Neuronal stem cell (in vitro differentiated cells): ENCODE measurements around the gene NAA38.
A peak's percentile ranks its signal among the peaks of the same experiment; 100 is the strongest.

Experiments
- DNase-seq: peaks from one replicate; pipeline ENCODE4 v3.0.0-alpha.2; 2013; ENCODE audit warnings: low spot score
- H2AFZ ChIP-seq: one replicate; pipeline ENCODE4 v1.6.1; 2013; ENCODE audit warnings: mild to moderate bottlenecking, low read length, inconsistent platforms
- H2AK5ac ChIP-seq: 2 replicates; pipeline ENCODE4 v1.6.1; 2013; ENCODE audit warnings: low read depth, mild to moderate bottlenecking, inconsistent platforms, low read length, moderate library complexity, mixed read lengths
- H2BK120ac ChIP-seq: 2 replicates; pipeline ENCODE4 v1.6.1; 2013; ENCODE audit warnings: low read depth, mild to moderate bottlenecking, inconsistent platforms, low read length, moderate library complexity, mixed read lengths
- H2BK12ac ChIP-seq: one replicate; pipeline ENCODE4 v1.6.1; 2013; ENCODE audit warnings: low read length, inconsistent platforms
- H2BK15ac ChIP-seq: 2 replicates; pipeline ENCODE4 v1.6.1; 2013; ENCODE audit warnings: mild to moderate bottlenecking, low read length, inconsistent platforms, mixed read lengths
- H2BK5ac ChIP-seq: one replicate; pipeline ENCODE4 v1.6.1; 2013; ENCODE audit warnings: inconsistent platforms, mild to moderate bottlenecking, low read length, moderate library complexity
- H3K14ac ChIP-seq: one replicate; pipeline ENCODE4 v1.6.1; 2013; ENCODE audit warnings: low read length, inconsistent platforms
- H3K18ac ChIP-seq: 2 replicates; pipeline ENCODE4 v1.6.1; 2013; ENCODE audit warnings: low read length, inconsistent platforms
- H3K23ac ChIP-seq: 2 replicates; pipeline ENCODE4 v1.6.1; 2013; ENCODE audit warnings: low read depth, mild to moderate bottlenecking, mixed read lengths, low read length, inconsistent platforms; ENCODE audit not compliant: poor library complexity
- H3K27ac ChIP-seq: replicated peaks from 3 replicates; pipeline ENCODE4 v1.5.1; 2013; ENCODE audit warnings: low read length, inconsistent platforms
- H3K27me3 ChIP-seq, 3 experiments: 2 replicates each; pipeline ENCODE4 v1.6.1; 2013; ENCODE audit warnings: low read length in 3 of 3, mild to moderate bottlenecking in 2 of 3, inconsistent platforms in 1 of 3, low read depth in 1 of 3, mixed read lengths in 1 of 3, moderate library complexity in 1 of 3; ENCODE audit not compliant: control insufficient read depth in 3 of 3, insufficient read depth in 3 of 3
- H3K36me3 ChIP-seq, 2 donors: replicated peaks in 1 of 2; 2 replicates each; pipeline ENCODE4 v1.6.1; 2013; ENCODE audit warnings: low read length in 2 of 2; ENCODE audit not compliant: control insufficient read depth in 2 of 2, insufficient read depth in 2 of 2
- H3K4ac ChIP-seq: 2 replicates; pipeline ENCODE4 v1.6.1; 2013; ENCODE audit warnings: inconsistent platforms, mild to moderate bottlenecking, low read length, moderate library complexity
- H3K4me1 ChIP-seq, 2 donors: 1 replicate in 1 of 2; 2 replicates in 1 of 2; pipeline ENCODE4 v1.6.1; 2013; ENCODE audit warnings: low read length in 2 of 2, low read depth in 1 of 2; ENCODE audit not compliant: control insufficient read depth in 2 of 2, insufficient read depth in 1 of 2
- H3K4me2 ChIP-seq: one replicate; pipeline ENCODE4 v1.6.1; 2013; ENCODE audit warnings: mild to moderate bottlenecking, low read length, inconsistent platforms; ENCODE audit not compliant: insufficient read depth, poor library complexity, severe bottlenecking
- H3K4me3 ChIP-seq, 2 donors: 2 replicates each; pipeline ENCODE4 v1.5.1; 2013; ENCODE audit warnings: low read length in 2 of 2, mild to moderate bottlenecking in 2 of 2, inconsistent platforms in 1 of 2, moderate library complexity in 1 of 2
- H3K79me1 ChIP-seq: one replicate; pipeline ENCODE4 v1.6.1; 2013; ENCODE audit warnings: low read depth, mild to moderate bottlenecking, inconsistent platforms, low read length, moderate library complexity
- H3K9ac ChIP-seq: one replicate; pipeline ENCODE4 v1.6.1; 2013; ENCODE audit warnings: mild to moderate bottlenecking, low read depth, low read length, inconsistent platforms; ENCODE audit not compliant: poor library complexity
- H3K9me3 ChIP-seq, 2 donors: replicated peaks in 1 of 2; 2 replicates each; pipeline versions ENCODE3 to v1.6.1; 2013; ENCODE audit warnings: low read length in 2 of 2, mild to moderate bottlenecking in 2 of 2, inconsistent platforms in 1 of 2, low read depth in 1 of 2, mixed read lengths in 1 of 2, moderate library complexity in 1 of 2; ENCODE audit not compliant: control insufficient read depth in 2 of 2, insufficient read depth in 1 of 2
- H4K8ac ChIP-seq: one replicate; pipeline ENCODE4 v1.6.1; 2013; ENCODE audit warnings: low read depth, mild to moderate bottlenecking, inconsistent platforms, low read length, moderate library complexity
- H4K91ac ChIP-seq: one replicate; pipeline ENCODE4 v1.6.1; 2013; ENCODE audit warnings: low read length, low read depth, mild to moderate bottlenecking, inconsistent platforms; ENCODE audit not compliant: poor library complexity
- WGBS, 2 donors: extraction: QIAGEN DNeasy Blood & Tissue Kit; methylation state at CpG; one replicate each; pipeline ENCODE4 v1.1.7; 2013; ENCODE audit warnings: missing lambda C conversion rate in 2 of 2, mixed read lengths in 1 of 2; ENCODE audit not compliant: insufficient read length in 2 of 2, insufficient replicate concordance in 1 of 2; ENCODE audit errors: extremely low coverage in 2 of 2; 5-methylcytosine and 5-hydroxymethylcytosine counted together

NAA38 gene

DNA sequence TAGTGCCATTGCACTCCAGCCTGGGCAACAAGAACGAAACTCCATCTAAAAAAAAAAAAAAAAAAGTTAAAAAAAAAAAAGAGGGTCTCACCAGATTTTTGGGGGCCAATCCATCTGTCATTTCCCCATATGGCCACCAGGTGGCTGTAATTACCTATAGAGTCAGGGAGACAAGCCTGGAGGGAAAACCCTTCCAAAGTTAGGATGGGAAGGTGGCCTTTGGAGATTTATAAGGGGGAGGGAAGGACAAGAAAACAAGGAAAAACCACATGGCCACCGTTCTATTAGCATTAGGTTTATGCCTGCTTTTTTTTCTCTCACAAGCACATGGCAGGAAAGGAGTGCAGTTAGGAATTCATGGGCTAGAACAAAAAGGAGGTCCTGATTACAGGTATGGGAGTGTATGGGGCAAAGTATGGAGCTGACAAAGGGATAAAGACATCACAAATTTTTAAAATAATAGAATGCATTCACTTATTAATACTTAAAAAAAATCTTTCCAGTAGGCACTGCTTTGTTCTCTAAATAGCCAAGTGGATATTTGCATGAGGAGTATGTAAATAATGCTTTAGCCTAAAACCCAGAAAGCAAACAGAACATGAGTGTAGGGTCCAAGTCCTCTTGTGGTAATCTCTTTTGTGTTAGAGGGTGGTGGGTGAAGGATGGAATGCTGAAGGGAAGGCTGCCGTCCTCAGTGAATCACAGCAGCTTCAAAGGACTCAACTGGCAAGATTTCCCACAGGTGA is 5.5 kb upstream of the NAA38 start:
- Histone ChIP-seq H3K14ac (no peak overlapping the region), H3K27me3 (no peaks in the 10 kb centered on the region), H3K23ac (no peak overlapping the region), H3K27ac (no peak overlapping the region), H3K79me1 (no peaks in the 10 kb centered on the region), H3K4me3 (no peak overlapping the region), H2BK5ac (no peak overlapping the region), H3K9me3 (no peaks in the 10 kb centered on the region), H4K91ac (no peak overlapping the region), H2BK12ac (no peak overlapping the region), H2BK120ac (no peak overlapping the region), H2AK5ac (no peak overlapping the region), H3K4me1 (peaks cover 8 to 11% of the 10 kb centered on the region in 2 donors), H3K4ac (no peak overlapping the region), H3K36me3 (peaks cover 4 to 76% of the 10 kb centered on the region in 2 donors), H4K8ac (no peak overlapping the region), H3K18ac (no peak overlapping the region), H2BK15ac (no peak overlapping the region), H2AFZ (no peak overlapping the region), H3K9ac (no peak overlapping the region), H3K4me2 (no peak overlapping the region)
- DNase-seq, result peak; percentile 71
- no CpG with 5 or more reads among the region's 3 CpGs for WGBS, 2 donors

DNA sequence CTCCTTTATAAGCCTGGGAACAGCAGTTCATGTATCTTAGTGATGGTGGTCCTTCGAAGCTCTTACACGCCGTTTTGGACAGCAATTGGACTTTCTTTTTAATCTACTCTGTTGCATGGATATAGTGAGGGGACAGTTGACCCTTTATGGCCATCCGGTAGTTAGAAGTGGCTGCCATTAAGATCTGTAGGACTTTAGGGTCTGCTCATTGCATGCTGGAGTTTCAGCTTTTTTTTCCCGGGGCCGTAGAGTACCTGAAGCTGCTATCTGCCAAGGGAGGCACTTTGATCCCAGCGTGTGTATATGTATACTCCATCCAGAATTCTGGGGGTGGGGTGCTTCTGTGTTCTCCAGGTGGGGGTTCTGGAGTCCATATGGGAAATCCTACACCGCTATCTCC is 1.7 kb upstream of the NAA38 start:
- Histone ChIP-seq H4K91ac (no peak overlapping the region), H3K4ac (no peak overlapping the region), H3K9me3 (no peaks in the 10 kb centered on the region), H2BK15ac (no peak overlapping the region), H2BK12ac (no peak overlapping the region), H3K4me2 (no peak overlapping the region), H3K4me1 (peaks cover 19 to 36% of the 10 kb centered on the region in 2 donors), H3K14ac (no peak overlapping the region), H2AK5ac (no peak overlapping the region), H3K27me3 (no peaks in the 10 kb centered on the region), H3K79me1 (peaks cover 2% of the 10 kb centered on the region), H2BK5ac (no peak overlapping the region), H4K8ac (no peak overlapping the region), H3K23ac (no peak overlapping the region), H3K18ac (no peak overlapping the region), H2AFZ (no peak overlapping the region), H3K9ac (no peak overlapping the region), H3K4me3 (no peak overlapping the region), H3K36me3 (peaks cover 4 to 65% of the 10 kb centered on the region in 2 donors), H3K27ac (no peak overlapping the region), H2BK120ac (no peak overlapping the region)
- no CpG with 5 or more reads among the region's 8 CpGs for WGBS, 2 donors
- DNase-seq, result no peak

DNA sequence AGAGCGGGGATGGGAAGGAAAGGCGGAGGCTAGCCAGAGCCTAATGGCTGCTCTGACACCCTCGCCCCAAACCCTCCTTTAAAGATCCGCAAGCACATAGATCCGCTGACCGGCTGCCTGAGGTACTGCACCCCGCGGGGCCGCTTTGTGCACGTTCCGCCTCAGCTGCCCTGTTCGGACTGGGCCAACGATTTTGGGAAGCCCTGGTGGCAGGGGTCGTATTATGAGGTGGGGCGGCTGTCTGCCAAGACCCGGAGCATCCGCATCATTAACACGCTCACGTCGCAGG is 1.1 kb upstream of the NAA38 start:
- peak overlapping the region; percentile 94 for H3K9ac ChIP-seq
- H3K36me3 ChIP-seq, result peaks cover 4 to 63% of the 10 kb centered on the region in 2 donors

GRCh38 chr17:7857713-7858521 is 558 bp upstream of the NAA38 start, which contains the start of gene CYB5D1:
Gene CYB5D1 (plus strand): TSS chr17:7858003. CDS start chr17:7858135, 132 bp downstream.
- Histone ChIP-seq H2AK5ac (peak within 1 kb of the TSS; percentile 76), H3K14ac (peak within 1 kb of the TSS; percentile 2), H3K4ac (no peak within 1 kb of the TSS), H3K23ac (peak within 1 kb of the TSS; percentile 35), H3K4me3 (peak within 1 kb of the TSS; percentile 63 to 93), H3K27ac (peak within 1 kb of the TSS; percentile 92), H2AFZ (peak within 1 kb of the TSS; percentile 93), H3K27me3 (peaks cover 0 to 3% (median 0%) of the 10 kb centered on the region in 3 experiments), H3K36me3 (peaks cover 6 to 62% of the 10 kb centered on the region in 2 donors), H3K4me1 (peaks cover 22 to 36% of the 10 kb centered on the region in 2 donors), H2BK120ac (no peak within 1 kb of the TSS), H4K8ac (no peak within 1 kb of the TSS), H3K79me1 (peaks cover 2% of the 10 kb centered on the region), H2BK5ac (peak within 1 kb of the TSS; percentile 43), H4K91ac (no peak within 1 kb of the TSS), H2BK12ac (no peak within 1 kb of the TSS), H2BK15ac (peak within 1 kb of the TSS; percentile 41), H3K9ac (peak within 1 kb of the TSS; percentile 94), H3K18ac (peak within 1 kb of the TSS; percentile 97), H3K9me3 (no peaks in the 10 kb centered on the region), H3K4me2 (peak within 1 kb of the TSS; percentile 100)
- no CpG with 5 or more reads among the region's 48 CpGs for WGBS, 2 donors
- DNase-seq, result peak; percentile 92

More for the DNA sequence above, 1.1 kb upstream of the NAA38 start:
- Histone ChIP-seq H2AK5ac (no peak overlapping the region), H2BK120ac (no peak overlapping the region), H2BK15ac (no peak overlapping the region), H3K4me1 (peaks cover 19 to 36% of the 10 kb centered on the region in 2 donors), H3K27me3 (no peaks in the 10 kb centered on the region), H3K27ac (no peak overlapping the region), H3K79me1 (peaks cover 2% of the 10 kb centered on the region), H3K4ac (no peak overlapping the region), H2AFZ (peak overlapping the region; percentile 93), H2BK12ac (no peak overlapping the region), H3K9me3 (no peaks in the 10 kb centered on the region), H3K14ac (no peak overlapping the region), H3K18ac (peak overlapping the region; percentile 24), H3K4me2 (peak overlapping the region; percentile 96), H3K4me3 (peak overlapping the region; percentile 63 to 85), H3K23ac (no peak overlapping the region), H2BK5ac (no peak overlapping the region), H4K8ac (no peak overlapping the region), H4K91ac (no peak overlapping the region)
- no CpG with 5 or more reads among the region's 20 CpGs for WGBS, 2 donors
- DNase-seq, result peak; percentile 56
